SU-DHL-6 (cell line): ENCODE data around the gene RHOT2.

Experiments used
- H2AFZ ChIP-seq: fragments of 200-600 bp; sonication (generic); 2 replicates; pipeline ENCODE4 v1.6.1; 2014; ENCODE audit warnings: low read depth, mild to moderate bottlenecking, moderate library complexity, mixed read lengths, antibody characterized with exemption, low read length; ENCODE audit not compliant: severe bottlenecking
- H3F3A ChIP-seq: fragments of 200-600 bp; shearing (Covaris generic); 2 replicates; pipeline ENCODE4 v1.6.0; 2016; ENCODE audit warnings: antibody characterized with exemption, mild to moderate bottlenecking; ENCODE audit not compliant: insufficient read depth
- H3K27ac ChIP-seq: fragments of 200-600 bp; sonication (generic); 2 replicates; pipeline ENCODE4 v1.5.1; 2016; ENCODE audit warnings: low read depth, mild to moderate bottlenecking, low read length, moderate library complexity, mixed read lengths
- H3K27me3 ChIP-seq: fragments of 200-600 bp; sonication (generic), shearing (Covaris generic); 2 replicates; pipeline ENCODE4 v1.6.0; 2014; ENCODE audit warnings: mild to moderate bottlenecking, low read length
- H3K36me3 ChIP-seq: fragments of 200-600 bp; sonication (generic); 2 replicates; pipeline ENCODE4 v1.6.1; 2014; ENCODE audit warnings: mild to moderate bottlenecking, low read length, mixed read lengths
- H3K4me2 ChIP-seq: fragments of 300-600, 200-600 bp; shearing (Covaris generic), sonication (generic); 2 replicates; pipeline ENCODE4 v1.6.0; 2014; ENCODE audit warnings: low read length, low read depth, mild to moderate bottlenecking; ENCODE audit not compliant: poor library complexity, severe bottlenecking
- H3K4me3 ChIP-seq: fragments of 200-600 bp; sonication (generic); 2 replicates; pipeline ENCODE4 v1.5.1; 2014; ENCODE audit warnings: antibody characterized with exemption, low read length, mild to moderate bottlenecking, mixed read lengths; ENCODE audit not compliant: insufficient read depth, poor library complexity, severe bottlenecking
- H3K79me2 ChIP-seq: fragments of 200-600 bp; sonication (generic); 2 replicates; pipeline ENCODE4 v1.6.1; 2014; ENCODE audit warnings: mild to moderate bottlenecking, low read length, moderate library complexity; ENCODE audit not compliant: insufficient read depth
- H3K9ac ChIP-seq: fragments of 200-600 bp; sonication (generic); 2 replicates; pipeline ENCODE4 v1.7.0; 2014; ENCODE audit warnings: mild to moderate bottlenecking, low read length
- H3K9me2 ChIP-seq: fragments of 200-600 bp; sonication (generic); replicated peaks from 2 replicates; pipeline ENCODE4 v1.6.1; 2014; ENCODE audit warnings: low read length; ENCODE audit not compliant: insufficient read depth
- H3K9me3 ChIP-seq: fragments of 200-600 bp; sonication (generic); 2 replicates; pipeline ENCODE4 v1.6.1; 2014; ENCODE audit warnings: low read length, mixed read lengths; ENCODE audit not compliant: insufficient read depth
- H4K20me1 ChIP-seq: fragments of 200-600 bp; sonication (generic); 2 replicates; pipeline ENCODE4 v1.6.1; 2014; ENCODE audit warnings: low read depth, mild to moderate bottlenecking, antibody characterized with exemption, low read length, moderate library complexity, mixed read lengths
- CTCF ChIP-seq: fragments of 200-600 bp; sonication (generic); IDR thresholded peaks from one replicate; pipeline ENCODE4 v1.5.1; 2017; ENCODE audit warnings: antibody characterized with exemption, mild to moderate bottlenecking, low read length, moderate library complexity; ENCODE audit not compliant: insufficient read depth, poor library complexity, severe bottlenecking
- EZH2phosphoT487 ChIP-seq: fragments of 200-600 bp; sonication (generic), shearing (Covaris generic); conservative IDR thresholded peaks from 2 replicates; pipeline ENCODE4 v1.6.1; 2018; ENCODE audit warnings: mild to moderate bottlenecking, antibody characterized with exemption, low read length, moderate library complexity, mixed read lengths

RHOT2 gene

GRCh38 chr16:629833-630248 lies 38.1 kb upstream of the RHOT2 start:
- no peak overlapping the region for H2AFZ ChIP-seq
- no peaks in the 10 kb centered on the region for H4K20me1 ChIP-seq
- H3K27ac ChIP-seq, result no peak overlapping the region
- H3F3A ChIP-seq, result no peaks in the 10 kb centered on the region
- H3K9me3 ChIP-seq, result no peaks in the 10 kb centered on the region
- no peaks in the 10 kb centered on the region for H3K9me2 ChIP-seq
- H3K9ac ChIP-seq, result no peak overlapping the region
- H3K4me2 ChIP-seq, result no peak overlapping the region
- H3K36me3 ChIP-seq, result no peaks in the 10 kb centered on the region
- H3K4me3 ChIP-seq, result no peak overlapping the region
- H3K27me3 ChIP-seq, result no peaks in the 10 kb centered on the region
- TF ChIP-seq EZH2phosphoT487 (no peak), CTCF (no peak)
- no peaks in the 10 kb centered on the region for H3K79me2 ChIP-seq

GRCh38 chr16:630249-630814 lies 37.6 kb upstream of the RHOT2 start:
- H3K36me3 ChIP-seq, result no peaks in the 10 kb centered on the region
- no peak overlapping the region for H3K4me3 ChIP-seq
- no peaks in the 10 kb centered on the region for H3F3A ChIP-seq
- H3K4me2 ChIP-seq, result no peak overlapping the region
- no peak overlapping the region for H2AFZ ChIP-seq
- no peak overlapping the region for H3K9ac ChIP-seq
- no peak for TF ChIP-seq EZH2phosphoT487
- TF ChIP-seq CTCF, result no peak
- no peak overlapping the region for H3K27ac ChIP-seq
- H3K79me2 ChIP-seq, result no peaks in the 10 kb centered on the region
- H3K9me2 ChIP-seq, result no peaks in the 10 kb centered on the region
- no peaks in the 10 kb centered on the region for H4K20me1 ChIP-seq
- no peaks in the 10 kb centered on the region for H3K9me3 ChIP-seq
- no peaks in the 10 kb centered on the region for H3K27me3 ChIP-seq

- no peaks in the 10 kb centered on the region for H4K20me1 ChIP-seq
- no peak within 1 kb of the TSS for H3K27ac ChIP-seq
- no peaks in the 10 kb centered on the region for H3K9me3 ChIP-seq
- H3K4me3 ChIP-seq, result no peak within 1 kb of the TSS
- H3F3A ChIP-seq, result no peaks in the 10 kb centered on the region
- no peak for TF ChIP-seq EZH2phosphoT487
- no peak for TF ChIP-seq CTCF
- no peak within 1 kb of the TSS for H3K9ac ChIP-seq
- no peaks in the 10 kb centered on the region for H3K27me3 ChIP-seq
- H3K9me2 ChIP-seq, result no peaks in the 10 kb centered on the region
- no peak within 1 kb of the TSS for H2AFZ ChIP-seq
- no peaks in the 10 kb centered on the region for H3K79me2 ChIP-seq
- no peaks in the 10 kb centered on the region for H3K36me3 ChIP-seq
- no peak within 1 kb of the TSS for H3K4me2 ChIP-seq
These were observed 37.0 kb upstream of the RHOT2 start, which contains the start of gene WFIKKN1 for GRCh38 chr16:630815-631405. TSS of gene WFIKKN1 (plus strand) at chr16:630985. CDS start at chr16:631254, 269 bp downstream.
